Fibroblast of the conjunctiva (primary cell): ENCODE data around the gene KCNQ1.

Source experiments
- DNase-seq: peaks from one replicate; pipeline ENCODE4 v3.0.0-alpha.2; 2010; ENCODE audit warnings: low read depth

Gene KCNQ1

DNA sequence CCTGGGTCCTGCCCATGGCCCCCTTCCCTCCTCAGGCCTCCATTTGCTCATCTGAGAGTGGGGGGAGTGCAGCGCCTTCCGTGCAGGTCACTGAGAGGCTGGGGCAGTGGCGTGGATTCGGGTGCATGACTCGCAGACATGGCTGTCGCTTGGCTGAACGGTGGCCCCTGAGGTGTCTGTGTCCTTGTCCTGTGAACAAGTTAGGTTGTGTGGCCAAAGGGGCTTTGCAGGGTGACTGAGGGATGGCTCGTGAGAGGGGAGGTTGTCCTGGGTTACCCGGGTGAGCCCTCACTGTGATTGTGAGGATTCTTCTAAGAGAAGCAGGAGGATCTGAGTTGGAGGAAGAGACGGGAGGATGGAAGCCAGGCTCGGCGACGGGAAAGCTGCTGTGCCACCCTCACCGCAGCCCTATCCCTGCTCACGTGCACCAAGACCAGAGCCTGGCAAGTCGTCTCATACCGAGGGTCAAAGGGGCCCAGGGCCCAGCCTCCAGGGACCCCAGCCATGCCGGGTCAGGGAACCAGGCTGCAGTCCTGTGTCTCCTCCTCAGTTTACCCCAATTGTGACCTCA lies 79.1 kb downstream of the KCNQ1 start:
- DNase-seq: no peak

- DNase-seq: no peak
These were observed 79.8 kb downstream of the KCNQ1 start for GRCh38 chr11:2524446-2525165.

DNA sequence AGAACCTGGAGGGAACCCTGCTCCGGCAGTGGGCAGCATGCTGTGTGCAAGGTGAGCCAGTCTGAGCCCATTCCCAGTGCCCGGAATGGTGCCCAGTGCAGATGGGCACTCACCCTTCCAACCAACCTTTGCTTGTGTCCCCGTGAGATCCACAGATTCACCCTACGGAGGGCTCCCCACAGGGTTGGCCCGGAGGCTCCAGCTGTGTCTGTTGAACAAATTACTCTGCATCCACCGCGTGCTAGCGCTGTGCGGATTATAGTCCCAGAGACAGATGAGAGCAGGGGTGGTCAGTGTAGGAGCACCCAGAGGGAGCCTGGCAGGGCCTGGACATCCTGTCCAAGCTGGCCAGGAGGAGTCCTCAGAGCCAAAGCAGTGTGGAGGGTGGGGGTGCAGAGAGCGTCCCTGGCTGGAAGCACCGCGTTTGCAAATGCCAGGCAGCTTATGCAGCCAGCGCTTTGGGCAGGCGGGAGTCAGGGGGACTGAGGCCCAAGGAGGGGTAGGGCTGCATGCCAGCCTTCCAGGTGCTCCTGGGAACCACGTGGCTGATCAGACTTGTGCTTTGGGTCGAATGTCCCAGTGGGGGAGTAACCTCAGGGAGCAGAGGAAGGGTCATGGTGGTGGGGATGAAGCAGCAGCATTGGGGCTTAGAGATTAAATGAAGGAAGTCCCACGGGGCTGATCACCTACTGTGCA lies 80.5 kb downstream of the KCNQ1 start:
- no peak for DNase-seq

GRCh38 chr11:2525941-2526807 lies 81.4 kb downstream of the KCNQ1 start:
- DNase-seq: no peak

GRCh38 chr11:2526808-2527381 lies 82.1 kb downstream of the KCNQ1 start:
- no peak for DNase-seq

DNA sequence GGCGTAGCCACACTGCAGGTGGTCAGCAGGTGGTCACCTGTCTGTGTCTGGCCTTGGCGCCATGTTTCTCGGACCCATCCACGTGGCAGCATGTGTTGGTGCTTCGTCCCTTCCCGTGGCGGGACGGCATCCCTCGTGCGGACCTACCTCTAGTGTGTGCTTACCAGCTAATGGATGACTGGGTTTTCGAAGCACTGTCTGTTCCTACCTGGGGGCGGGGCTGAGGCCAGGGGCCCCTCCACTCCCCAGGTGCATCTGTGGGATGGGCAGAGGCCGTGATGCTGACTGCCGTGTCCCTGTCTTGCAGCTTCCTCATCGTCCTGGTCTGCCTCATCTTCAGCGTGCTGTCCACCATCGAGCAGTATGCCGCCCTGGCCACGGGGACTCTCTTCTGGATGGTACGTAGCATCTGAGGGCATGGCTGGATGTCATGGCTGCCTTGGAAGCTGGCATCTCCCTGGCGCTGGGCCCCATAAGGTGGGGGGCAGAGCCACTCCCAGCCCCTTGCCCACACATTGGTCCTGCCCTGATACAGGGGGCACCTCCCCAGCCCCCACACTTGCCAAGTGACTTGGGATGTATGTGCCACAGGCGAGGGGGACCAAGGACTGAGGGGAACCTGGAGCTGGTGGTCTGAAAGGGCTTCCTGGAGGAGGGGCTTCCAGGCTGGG lies 82.9 kb downstream of the KCNQ1 start:
- no peak for DNase-seq

GRCh38 chr11:2528301-2529050 lies 83.7 kb downstream of the KCNQ1 start:
- DNase-seq: no peak

GRCh38 chr11:2529173-2529572 lies 84.4 kb downstream of the KCNQ1 start:
- no peak for DNase-seq

DNA sequence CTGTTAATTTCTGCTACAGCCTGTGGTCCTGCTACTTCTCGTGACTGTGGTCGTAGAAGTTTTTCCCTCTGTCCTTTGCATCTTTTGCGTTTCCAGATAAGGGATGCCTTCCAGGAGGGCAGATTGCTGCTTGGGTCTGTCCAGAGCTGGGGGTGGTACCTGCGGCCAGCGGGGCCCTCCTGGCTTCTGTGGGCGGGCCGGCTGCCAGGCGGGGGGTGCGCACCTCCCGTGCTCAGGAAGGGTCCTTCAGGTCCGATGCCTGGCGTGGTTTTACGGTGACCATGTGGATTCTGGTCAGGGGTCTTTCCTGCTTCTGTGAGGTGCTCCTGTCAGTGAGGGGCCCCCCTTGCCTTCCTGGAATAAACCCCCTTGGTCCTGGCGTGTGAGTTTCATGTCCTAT lies 84.8 kb downstream of the KCNQ1 start:
- DNase-seq: no peak

- DNase-seq: no peak
These were observed 85.5 kb downstream of the KCNQ1 start for GRCh38 chr11:2530131-2530854.

DNA sequence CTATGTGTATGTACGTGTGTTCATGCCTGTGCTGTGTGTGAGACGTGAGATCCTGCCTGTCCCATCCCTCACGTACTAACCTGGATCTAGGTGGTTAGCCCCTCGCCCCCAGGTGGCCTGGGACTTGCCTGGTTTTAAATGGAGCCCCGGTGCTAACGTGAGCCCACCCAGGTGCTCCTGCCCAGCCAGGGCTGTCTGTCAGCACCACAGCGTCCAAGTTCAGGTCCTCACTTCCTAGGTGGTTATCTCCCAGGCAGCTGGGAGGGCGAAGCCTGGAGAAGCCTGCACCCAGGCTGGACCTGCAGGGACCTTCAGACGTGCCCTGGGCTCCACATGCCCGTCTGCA lies 86.0 kb downstream of the KCNQ1 start:
- DNase-seq: no peak

GRCh38 chr11:2531277-2531986 lies 86.6 kb downstream of the KCNQ1 start:
- peak; percentile 24 for DNase-seq

DNA sequence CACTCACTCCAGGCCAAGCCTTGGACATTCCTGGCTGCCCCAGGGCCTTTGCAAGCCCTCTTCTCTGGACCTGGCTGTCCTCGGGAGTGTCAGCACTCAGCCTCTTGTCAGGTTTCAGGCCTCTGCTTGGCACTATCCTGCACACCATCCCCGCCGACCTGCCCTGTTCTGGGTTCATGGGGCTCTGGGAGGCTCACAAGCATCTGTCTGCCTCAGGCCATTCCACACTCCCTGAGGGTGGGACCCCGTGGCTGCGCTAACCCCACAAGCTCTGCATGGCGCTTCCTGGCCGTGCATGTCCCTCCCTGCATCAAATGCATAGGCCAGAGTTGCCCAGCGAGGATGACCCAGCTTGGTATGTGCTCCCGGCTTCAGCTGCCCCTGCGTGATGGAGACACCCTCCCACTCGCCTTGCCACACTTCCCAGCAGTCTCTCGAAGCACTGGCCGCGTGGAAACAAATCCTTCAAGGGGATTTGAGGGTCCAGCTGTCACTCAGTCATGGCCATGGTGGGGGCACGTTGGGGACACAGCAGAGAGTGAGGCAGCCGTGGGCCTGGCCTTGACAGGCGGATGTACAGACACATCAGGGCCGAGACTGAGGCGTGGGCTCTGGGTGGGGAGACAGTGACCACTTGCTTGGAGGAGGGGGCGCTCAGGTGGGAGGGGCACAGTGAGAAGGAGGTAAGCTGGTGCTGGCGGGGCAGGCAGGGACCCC lies 87.3 kb downstream of the KCNQ1 start:
- no peak for DNase-seq

- DNase-seq: peak; percentile 87
These were observed 88.1 kb downstream of the KCNQ1 start for GRCh38 chr11:2532704-2533586.

GRCh38 chr11:2533587-2534133 lies 88.9 kb downstream of the KCNQ1 start:
- DNase-seq: peak; percentile 77

DNA sequence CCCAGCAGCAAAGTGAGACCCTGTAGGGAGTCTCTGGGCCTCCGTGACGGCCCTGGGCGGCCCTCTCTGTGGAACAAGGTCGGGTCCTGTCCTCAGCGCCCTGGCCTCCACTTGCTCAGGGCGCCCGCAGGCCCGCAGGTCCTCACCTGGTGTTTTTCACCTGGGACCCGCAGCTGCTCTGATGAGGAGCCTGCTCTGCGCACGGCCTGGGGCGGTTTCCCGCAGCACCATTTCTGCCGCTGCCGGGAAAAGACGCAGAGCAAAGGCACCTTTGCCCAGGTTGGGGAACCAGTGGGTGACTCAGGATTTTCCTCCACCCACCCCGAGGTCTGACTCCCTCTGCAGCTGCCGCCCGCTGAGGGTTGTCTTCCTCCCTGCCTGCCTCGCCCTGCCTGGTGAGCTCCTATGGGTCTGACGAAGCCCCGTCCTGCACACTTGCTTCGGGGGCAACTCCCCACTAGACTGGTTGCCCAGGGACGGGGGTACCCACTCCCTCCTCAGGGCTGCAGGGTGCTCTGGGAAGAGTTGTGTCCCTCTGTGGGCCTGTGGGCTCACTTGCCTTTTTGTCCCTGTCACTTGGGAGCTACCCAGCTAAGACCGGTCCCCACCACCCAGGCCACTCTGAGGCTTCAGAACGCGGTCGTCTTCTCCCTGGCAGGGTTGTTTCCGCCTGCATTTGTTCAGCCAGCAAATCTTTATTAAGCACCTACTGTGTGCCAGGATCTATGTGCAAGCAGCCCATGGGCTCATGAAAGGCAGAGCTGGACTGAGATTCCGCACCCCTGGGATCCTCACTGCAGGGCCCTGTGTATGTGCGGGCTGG lies 89.5 kb downstream of the KCNQ1 start:
- DNase-seq: no peak
